ENCODE data around the gene AFDN.

Gene AFDN

DNA sequence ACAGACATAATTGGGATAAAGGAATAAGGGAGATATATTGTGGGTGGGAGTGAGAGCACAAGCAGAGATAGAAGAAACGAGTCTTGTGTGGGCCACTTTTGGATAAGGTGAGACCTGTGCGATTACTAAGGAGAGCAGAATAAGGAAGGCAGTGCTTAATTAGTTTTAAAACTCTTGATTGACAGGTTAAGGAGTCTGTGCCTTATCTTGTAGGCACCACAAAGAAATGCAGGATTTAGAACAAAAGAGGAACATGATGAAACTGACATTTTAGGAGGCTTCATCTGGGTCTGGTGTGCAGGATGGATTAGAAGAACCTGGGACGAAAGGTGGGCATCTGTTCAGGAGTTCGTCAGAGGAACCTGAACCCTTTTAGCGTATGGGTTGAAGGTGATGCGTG lies 100.5 kb downstream of the AFDN start:
- Histone ChIP-seq H3K79me2 (ENCODE audit: insufficient read depth, low read length) (no peaks in the 10 kb centered on the region), H3K9ac (ENCODE audit: low read depth, low read length, poor library complexity, severe bottlenecking) (no peak overlapping the region), H3F3A (ENCODE audit: low read depth) (no peaks in the 10 kb centered on the region), H4K20me1 (ENCODE audit: insufficient read depth, low read length, poor library complexity, severe bottlenecking) (no peaks in the 10 kb centered on the region), H2AFZ (ENCODE audit: low read length) (no peak overlapping the region), H3K9me3 (ENCODE audit: insufficient read depth, low read depth, low read length) (no peaks in the 10 kb centered on the region; the same call in 1 of the 2 replicates), H3K4me2 (ENCODE audit: low read depth, low read length, poor library complexity, severe bottlenecking) (no peak overlapping the region), H3K36me3 (ENCODE audit: insufficient read depth, low read length) (no peaks in the 10 kb centered on the region), H3K27me3 (ENCODE audit: insufficient read depth, low read length, poor library complexity, severe bottlenecking) (no peaks in the 10 kb centered on the region), H3K4me1 (ENCODE audit: insufficient read depth, low read length, poor library complexity, severe bottlenecking) (no peaks in the 10 kb centered on the region), H3K9me2 (replicated peaks; ENCODE audit: low read depth, low read length) (no peaks in the 10 kb centered on the region), H3K4me3 (ENCODE audit: low read length, poor library complexity, severe bottlenecking) (no peak overlapping the region)
- TF ChIP-seq EZH2phosphoT487 (IDR thresholded peaks at IDR 0.05; ENCODE audit: borderline replicate concordance): no peak

DNA sequence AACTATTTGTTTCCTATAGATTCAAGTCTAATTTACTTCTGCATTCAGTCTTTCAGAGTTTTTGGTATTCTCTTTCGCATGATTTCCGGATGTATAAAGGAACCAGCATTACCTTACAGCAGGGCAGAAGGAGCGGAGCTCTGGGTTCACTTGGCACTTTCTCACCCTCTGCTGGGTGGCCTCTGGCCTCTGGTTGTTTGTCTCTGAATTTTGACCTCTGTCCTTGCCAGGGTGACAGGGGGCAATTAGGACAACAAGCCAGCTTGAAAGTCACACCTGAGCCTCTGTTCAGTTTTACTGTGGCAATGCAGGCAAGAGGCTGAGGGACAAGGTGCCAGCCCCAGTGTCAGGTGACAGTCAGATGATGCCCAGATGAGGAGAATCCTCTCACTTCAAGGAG lies 101.4 kb downstream of the AFDN start:
- Histone ChIP-seq H3K79me2 (ENCODE audit: insufficient read depth, low read length) (no peaks in the 10 kb centered on the region), H4K20me1 (ENCODE audit: insufficient read depth, low read length, poor library complexity, severe bottlenecking) (no peaks in the 10 kb centered on the region), H3F3A (ENCODE audit: low read depth) (no peaks in the 10 kb centered on the region), H3K4me2 (ENCODE audit: low read depth, low read length, poor library complexity, severe bottlenecking) (no peak overlapping the region), H3K9ac (ENCODE audit: low read depth, low read length, poor library complexity, severe bottlenecking) (no peak overlapping the region), H3K9me3 (ENCODE audit: insufficient read depth, low read depth, low read length) (no peaks in the 10 kb centered on the region; the same call in 1 of the 2 replicates), H3K27me3 (ENCODE audit: insufficient read depth, low read length, poor library complexity, severe bottlenecking) (no peaks in the 10 kb centered on the region), H3K9me2 (replicated peaks; ENCODE audit: low read depth, low read length) (no peaks in the 10 kb centered on the region), H3K4me3 (ENCODE audit: low read length, poor library complexity, severe bottlenecking) (no peak overlapping the region), H3K4me1 (ENCODE audit: insufficient read depth, low read length, poor library complexity, severe bottlenecking) (no peaks in the 10 kb centered on the region), H3K36me3 (ENCODE audit: insufficient read depth, low read length) (no peaks in the 10 kb centered on the region), H2AFZ (ENCODE audit: low read length) (no peak overlapping the region)
- TF ChIP-seq, protein P1, sequence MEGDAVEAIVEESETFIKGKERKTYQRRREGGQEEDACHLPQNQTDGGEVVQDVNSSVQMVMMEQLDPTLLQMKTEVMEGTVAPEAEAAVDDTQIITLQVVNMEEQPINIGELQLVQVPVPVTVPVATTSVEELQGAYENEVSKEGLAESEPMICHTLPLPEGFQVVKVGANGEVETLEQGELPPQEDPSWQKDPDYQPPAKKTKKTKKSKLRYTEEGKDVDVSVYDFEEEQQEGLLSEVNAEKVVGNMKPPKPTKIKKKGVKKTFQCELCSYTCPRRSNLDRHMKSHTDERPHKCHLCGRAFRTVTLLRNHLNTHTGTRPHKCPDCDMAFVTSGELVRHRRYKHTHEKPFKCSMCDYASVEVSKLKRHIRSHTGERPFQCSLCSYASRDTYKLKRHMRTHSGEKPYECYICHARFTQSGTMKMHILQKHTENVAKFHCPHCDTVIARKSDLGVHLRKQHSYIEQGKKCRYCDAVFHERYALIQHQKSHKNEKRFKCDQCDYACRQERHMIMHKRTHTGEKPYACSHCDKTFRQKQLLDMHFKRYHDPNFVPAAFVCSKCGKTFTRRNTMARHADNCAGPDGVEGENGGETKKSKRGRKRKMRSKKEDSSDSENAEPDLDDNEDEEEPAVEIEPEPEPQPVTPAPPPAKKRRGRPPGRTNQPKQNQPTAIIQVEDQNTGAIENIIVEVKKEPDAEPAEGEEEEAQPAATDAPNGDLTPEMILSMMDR (conservative IDR thresholded peaks at IDR 0.05; ENCODE audit: low read length): no peak
- TF ChIP-seq EZH2phosphoT487 (IDR thresholded peaks at IDR 0.05; ENCODE audit: borderline replicate concordance): no peak

DNA sequence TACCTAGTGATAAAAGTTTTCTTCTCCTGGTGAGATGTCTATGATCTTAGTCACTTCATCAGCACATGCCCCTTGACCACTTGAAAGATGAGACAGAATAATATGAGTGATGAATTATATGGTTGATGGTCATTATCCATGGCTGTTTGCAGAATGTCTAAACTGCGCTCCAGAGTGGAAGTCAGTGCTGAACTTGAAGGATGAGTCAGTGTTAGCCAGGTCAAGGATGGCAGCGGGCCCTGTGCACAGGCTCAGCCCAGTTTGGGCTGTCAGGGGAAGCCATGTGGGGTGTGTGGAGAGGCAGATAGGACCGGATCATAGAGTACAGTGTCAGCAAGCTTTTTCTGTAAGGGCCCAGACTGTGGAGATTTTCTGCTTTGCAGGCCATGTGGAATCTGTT lies 103.6 kb downstream of the AFDN start:
- Histone ChIP-seq H4K20me1 (ENCODE audit: insufficient read depth, low read length, poor library complexity, severe bottlenecking) (no peaks in the 10 kb centered on the region), H3K79me2 (ENCODE audit: insufficient read depth, low read length) (no peaks in the 10 kb centered on the region)
- no peak for TF ChIP-seq EZH2phosphoT487 (IDR thresholded peaks at IDR 0.05; ENCODE audit: borderline replicate concordance)
- TF ChIP-seq, protein P1 (conservative IDR thresholded peaks at IDR 0.05; ENCODE audit: low read length): no peak

More for the DNA sequence above, 103.6 kb downstream of the AFDN start:
- Histone ChIP-seq H3K4me2 (ENCODE audit: low read depth, low read length, poor library complexity, severe bottlenecking) (no peak overlapping the region), H3K9ac (ENCODE audit: low read depth, low read length, poor library complexity, severe bottlenecking) (no peak overlapping the region), H3K9me3 (ENCODE audit: insufficient read depth, low read depth, low read length) (no peaks in the 10 kb centered on the region; the same call in 1 of the 2 replicates), H3K36me3 (ENCODE audit: insufficient read depth, low read length) (no peaks in the 10 kb centered on the region), H2AFZ (ENCODE audit: low read length) (no peak overlapping the region), H3K4me3 (ENCODE audit: low read length, poor library complexity, severe bottlenecking) (no peak overlapping the region), H3F3A (ENCODE audit: low read depth) (no peaks in the 10 kb centered on the region), H3K27me3 (ENCODE audit: insufficient read depth, low read length, poor library complexity, severe bottlenecking) (no peaks in the 10 kb centered on the region), H3K9me2 (replicated peaks; ENCODE audit: low read depth, low read length) (no peaks in the 10 kb centered on the region), H3K4me1 (ENCODE audit: insufficient read depth, low read length, poor library complexity, severe bottlenecking) (no peaks in the 10 kb centered on the region)
